ENCODE results near the gene PIP5K1B. TPM values are rescaled to one million over a fixed set of nuclear protein-coding genes. Genes with fewer than 3 reads are reported as not detected.

Gene PIP5K1B
- total and polyA plus RNA-seq, 2 of the 13 experiments (the other 11 are each of a cell fraction or from before 2014, with no cell fraction given) = 15.8 to 17.5 TPM

GRCh38 chr9:69035438-69036308, 330.6 kb downstream of the PIP5K1B start, which contains the start of gene FXN (continued):
- TF ChIP-seq MYPOP (CRISPR knock-in tag; IDR thresholded peaks at IDR 0.05) (peak; percentile 42; the same call in 1 of the 2 replicates), ZNF7 (CRISPR knock-in tag; IDR thresholded peaks at IDR 0.05) (no peak), ZNF670 (CRISPR knock-in tag; IDR thresholded peaks at IDR 0.05; ENCODE audit: borderline replicate concordance) (no peak), PRDM15 (CRISPR knock-in tag; IDR thresholded peaks at IDR 0.05) (peak; percentile 61; the same call in 1 of the 2 replicates), ZNF441 (CRISPR knock-in tag; IDR thresholded peaks at IDR 0.05; ENCODE audit: borderline replicate concordance) (peak; percentile 95), ZNF552 (CRISPR knock-in tag; IDR thresholded peaks at IDR 0.05; ENCODE audit: borderline replicate concordance) (no peak), THAP7 (CRISPR knock-in tag; IDR thresholded peaks at IDR 0.05) (no peak), EP300 (IDR thresholded peaks at IDR 0.05; ENCODE audit: low read depth in 2 of 2, low read length in 2 of 2) (peak; percentile 33 to 45; a peak in 1 of 4 replicates), EP300 (CRISPR knock-in tag; IDR thresholded peaks at IDR 0.05; ENCODE audit: borderline replicate concordance) (peak; percentile 35; the same call in 1 of the 2 replicates), GLMP (CRISPR knock-in tag; IDR thresholded peaks at IDR 0.05; ENCODE audit: borderline replicate concordance) (no peak), ZBTB20 (CRISPR knock-in tag; IDR thresholded peaks at IDR 0.05; ENCODE audit: borderline replicate concordance, low read depth) (no peak), KDM4B (CRISPR knock-in tag; IDR thresholded peaks at IDR 0.05) (0 out of 2 replicates have a peak, but pooled peaks have one; percentile 27), MAFK (conservative IDR thresholded peaks at IDR 0.05 in 1 of 2, IDR thresholded peaks at IDR 0.05 in 1 of 2; ENCODE audit: low read length in 2 of 2) (no peak), NFIC (IDR thresholded peaks at IDR 0.05; ENCODE audit: low read length) (no peak), SKI (IDR thresholded peaks at IDR 0.05; ENCODE audit: partially characterized antibody) (peak; percentile 57), REPIN1 (CRISPR knock-in tag; IDR thresholded peaks at IDR 0.05; ENCODE audit: borderline replicate concordance, low read depth) (peak; percentile 78; the same call in 1 of the 2 replicates), ZNF20 (CRISPR knock-in tag; IDR thresholded peaks at IDR 0.05) (no peak), IRF1 (CRISPR knock-in tag; IDR thresholded peaks at IDR 0.05; ENCODE audit: low read depth) (no peak), MAFG (CRISPR knock-in tag; IDR thresholded peaks at IDR 0.05) (no peak), ZNF317 (CRISPR knock-in tag; IDR thresholded peaks at IDR 0.05) (no peak), GABPB1 (CRISPR knock-in tag; IDR thresholded peaks at IDR 0.05) (peak; percentile 77)
